Measurements from ENCODE around the gene INPP4B.
"Not testable (repeated sequence)": the region's sequence is repeated elsewhere in the genome, so short reads cannot be mapped to it uniquely, and the experiment has no call there.

INPP4B gene

GRCh38 chr4:142683997-142684396 lies 162.1 kb downstream of the INPP4B start:
- DNase-seq (ENCODE audit: low read depth) = no peak

- no peak for DNase-seq (ENCODE audit: low read depth)
These were observed 162.6 kb downstream of the INPP4B start for GRCh38 chr4:142683503-142683902.

DNA sequence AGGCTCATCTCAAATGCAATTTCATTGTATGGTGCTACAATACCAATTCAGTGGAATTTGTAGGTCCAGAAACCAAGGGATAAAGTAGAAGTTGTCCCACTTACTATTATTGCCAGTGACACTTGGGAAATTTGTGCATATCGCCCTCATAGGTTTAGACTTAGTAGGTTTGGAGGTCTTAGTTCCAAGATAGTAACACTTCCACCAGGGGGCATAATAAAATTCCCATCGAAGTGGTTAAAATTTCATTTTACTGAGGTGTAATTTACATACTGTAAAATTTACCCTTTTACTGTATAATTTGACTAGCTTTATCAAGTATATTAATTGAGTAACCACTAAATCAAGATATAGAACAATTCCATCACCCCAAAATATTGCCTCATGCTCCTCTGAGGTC lies 174.6 kb downstream of the INPP4B start:
- DNase-seq (ENCODE audit: low read depth) = no peak

DNA sequence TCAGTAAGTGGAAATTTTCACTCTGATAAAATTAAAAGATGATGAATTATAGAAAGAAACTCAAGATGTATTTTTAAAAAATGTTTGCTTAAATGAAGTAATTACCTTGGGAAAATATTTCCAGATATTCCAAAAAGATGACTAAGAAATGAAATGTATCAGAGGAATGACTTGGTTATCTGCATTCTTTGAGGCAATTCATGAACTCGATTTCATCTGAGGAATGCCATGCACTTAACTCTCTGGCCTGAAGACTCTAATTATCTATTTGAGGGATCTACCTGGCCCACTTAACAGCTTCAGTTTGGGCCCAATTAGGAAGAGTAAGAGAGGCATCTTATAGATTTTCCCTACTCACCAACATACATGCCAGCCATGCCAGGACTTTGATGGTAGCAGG lies 182.3 kb downstream of the INPP4B start:
- no peak for DNase-seq (ENCODE audit: low read depth)

DNA sequence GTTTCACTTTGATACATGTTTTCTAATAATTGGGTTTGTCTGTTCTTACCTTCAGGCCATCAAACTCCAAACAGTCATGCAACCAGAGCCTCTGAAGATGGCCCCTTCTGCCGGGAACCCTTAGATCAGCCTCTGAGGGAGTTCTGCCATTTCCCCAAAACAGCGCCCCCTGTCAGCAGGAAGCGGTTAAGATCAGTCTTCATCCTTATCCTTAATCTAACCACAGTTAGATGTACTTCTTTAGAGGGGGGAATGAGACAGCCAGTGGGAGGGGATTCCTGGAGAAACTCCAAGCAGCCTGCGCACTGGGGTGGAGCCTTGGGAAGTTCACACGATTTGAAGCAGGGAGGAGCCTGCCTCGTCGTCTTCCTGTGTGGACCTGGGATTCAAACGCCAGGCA lies 185.4 kb downstream of the INPP4B start:
- no peak for DNase-seq (ENCODE audit: low read depth)

GRCh38 chr4:142656178-142656577 lies 189.9 kb downstream of the INPP4B start:
- no peak for DNase-seq (ENCODE audit: low read depth)

- DNase-seq (ENCODE audit: low read depth) = no peak
These were observed 197.7 kb downstream of the INPP4B start for GRCh38 chr4:142648378-142648777.

GRCh38 chr4:142645475-142646108 lies 200.5 kb downstream of the INPP4B start:
- no peak for DNase-seq (ENCODE audit: low read depth)

- DNase-seq (ENCODE audit: low read depth) = not testable (repeated sequence)
These were observed 201.5 kb downstream of the INPP4B start for GRCh38 chr4:142644628-142645027.

GRCh38 chr4:142637614-142638013 lies 208.5 kb downstream of the INPP4B start:
- no peak for DNase-seq (ENCODE audit: low read depth)

- no peak for DNase-seq (ENCODE audit: low read depth)
These were observed 214.3 kb downstream of the INPP4B start for GRCh38 chr4:142631836-142632235.

GRCh38 chr4:142615324-142615665 lies 230.8 kb downstream of the INPP4B start:
- DNase-seq (ENCODE audit: low read depth) = no peak

GRCh38 chr4:142614621-142615323 lies 231.3 kb downstream of the INPP4B start:
- DNase-seq (ENCODE audit: low read depth) = no peak

DNA sequence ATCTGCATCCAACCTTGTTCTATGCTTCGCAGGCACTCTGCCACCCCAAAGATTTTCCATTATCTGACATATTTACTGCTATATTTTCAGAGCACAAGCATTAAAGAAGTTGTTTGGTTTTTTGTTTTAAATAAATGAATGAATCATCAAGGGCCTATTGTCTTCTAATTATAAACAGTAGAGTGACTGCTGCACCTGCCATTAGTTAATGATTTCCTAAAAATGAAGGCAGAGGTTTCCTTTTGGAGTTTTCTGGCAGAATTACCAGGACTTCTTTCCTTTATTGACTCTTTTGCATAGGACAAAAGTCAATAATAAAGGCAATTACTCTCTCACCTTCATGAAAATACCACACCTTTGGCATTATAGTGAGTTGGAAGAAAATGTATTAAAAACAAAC lies 238.1 kb downstream of the INPP4B start:
- DNase-seq (ENCODE audit: low read depth) = no peak

DNA sequence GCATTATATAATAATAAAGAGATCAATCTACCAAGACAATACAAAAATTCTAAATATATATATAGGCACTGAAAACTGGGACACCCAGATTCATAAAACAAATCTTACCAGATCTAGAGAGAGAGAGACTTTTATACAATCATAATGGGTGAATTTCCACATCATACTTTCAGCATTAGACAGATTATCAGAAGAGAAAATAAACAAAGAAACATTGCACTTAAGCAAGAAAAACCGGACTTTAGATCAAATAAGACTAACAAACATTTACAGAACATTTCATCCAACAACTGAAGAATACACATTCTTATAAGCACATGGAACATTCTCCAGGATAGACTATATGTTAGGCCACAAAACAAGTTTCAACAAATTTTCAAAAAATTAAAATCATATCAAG lies 245.1 kb downstream of the INPP4B start:
- no peak for DNase-seq (ENCODE audit: low read depth)

DNA sequence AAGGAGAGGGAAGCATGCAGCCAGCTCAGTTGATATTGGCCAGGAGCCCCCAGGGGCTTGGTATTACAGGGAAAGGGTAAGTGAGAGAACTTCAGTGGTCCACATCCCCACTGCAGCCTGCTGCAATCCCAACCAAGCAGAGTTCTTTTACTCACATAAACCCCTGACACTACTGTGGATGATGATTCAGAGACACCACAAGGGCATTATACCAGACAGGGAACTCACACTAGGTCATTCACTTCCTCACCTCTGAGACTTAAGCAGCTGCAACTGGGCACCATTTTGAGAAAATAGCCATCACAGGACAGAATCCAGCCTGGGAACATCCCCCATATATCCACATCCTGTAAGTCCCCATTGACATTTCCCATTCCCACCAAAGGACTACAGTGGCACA lies 248.0 kb downstream of the INPP4B start:
- DNase-seq (ENCODE audit: low read depth) = no peak

- DNase-seq (ENCODE audit: low read depth) = no peak
These were observed 249.5 kb downstream of the INPP4B start for GRCh38 chr4:142596595-142596994.

DNA sequence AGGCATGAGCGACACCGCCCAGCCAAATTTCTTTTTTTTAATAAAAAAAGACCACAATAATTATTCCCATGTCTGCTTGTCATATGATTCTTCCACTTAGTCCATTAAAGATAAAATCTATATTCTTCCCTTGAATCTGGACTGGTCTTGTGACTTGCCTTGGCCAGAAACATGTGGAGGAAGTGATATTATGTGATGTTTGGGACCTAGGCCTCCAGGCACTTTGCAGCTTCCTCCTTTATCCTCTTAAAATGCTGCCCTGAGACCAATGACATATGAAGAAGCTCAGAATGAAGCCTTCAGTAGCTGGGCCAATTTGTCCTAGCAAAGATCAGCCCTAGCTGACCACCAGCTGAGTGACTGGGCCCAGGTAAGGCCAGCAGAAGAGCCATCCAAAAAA lies 250.0 kb downstream of the INPP4B start:
- no peak for DNase-seq (ENCODE audit: low read depth)

DNA sequence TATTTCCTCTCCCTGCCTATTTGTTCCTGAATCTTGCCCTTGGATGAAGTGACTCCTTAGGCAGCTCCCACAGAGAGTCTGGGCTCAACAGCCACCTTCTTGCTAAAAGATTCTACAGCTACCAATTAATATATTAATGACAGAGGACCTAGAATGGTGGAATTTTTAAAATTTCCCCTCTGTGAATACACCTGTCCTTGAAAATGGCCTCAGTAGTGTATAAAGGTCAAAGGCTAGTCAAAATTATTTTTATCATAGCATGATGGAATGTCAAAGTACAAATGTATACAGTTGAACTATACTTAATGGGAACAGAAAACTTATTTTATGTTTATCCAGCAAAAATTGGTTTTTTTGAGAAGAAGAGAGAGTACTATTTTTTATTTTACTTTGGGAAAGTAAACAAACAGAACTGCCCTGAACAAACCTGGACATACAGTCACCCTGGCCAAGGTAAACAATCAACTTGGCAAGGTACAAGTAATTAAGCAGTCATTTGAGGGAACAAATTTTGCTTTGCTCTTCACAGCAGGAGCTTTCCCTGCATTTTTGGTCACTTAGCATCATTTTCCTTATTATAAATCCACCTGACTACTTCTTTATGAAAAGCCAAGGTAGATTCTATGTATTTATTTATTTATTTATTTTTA lies 250.8 kb downstream of the INPP4B start:
- DNase-seq (ENCODE audit: low read depth) = no peak

DNA sequence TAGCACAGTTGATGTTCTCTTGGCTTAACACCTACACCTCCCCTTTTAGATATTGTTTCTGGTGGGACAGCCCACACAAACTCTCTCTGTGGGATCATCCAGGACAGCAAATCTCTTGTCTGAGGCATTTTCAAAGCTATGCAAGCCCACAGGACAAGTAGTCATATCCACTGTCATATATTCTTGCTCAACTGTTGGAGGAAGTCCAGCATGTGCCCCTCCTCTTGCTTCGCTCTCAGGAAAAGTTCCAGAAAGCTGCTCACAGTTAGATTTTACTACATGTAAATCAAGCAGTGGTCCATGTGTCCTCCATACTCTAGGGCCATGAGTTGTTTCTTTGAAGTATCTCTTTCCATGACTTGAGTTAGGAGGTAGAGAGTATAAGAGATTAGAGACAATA lies 260.7 kb downstream of the INPP4B start:
- no peak for DNase-seq (ENCODE audit: low read depth)

DNA sequence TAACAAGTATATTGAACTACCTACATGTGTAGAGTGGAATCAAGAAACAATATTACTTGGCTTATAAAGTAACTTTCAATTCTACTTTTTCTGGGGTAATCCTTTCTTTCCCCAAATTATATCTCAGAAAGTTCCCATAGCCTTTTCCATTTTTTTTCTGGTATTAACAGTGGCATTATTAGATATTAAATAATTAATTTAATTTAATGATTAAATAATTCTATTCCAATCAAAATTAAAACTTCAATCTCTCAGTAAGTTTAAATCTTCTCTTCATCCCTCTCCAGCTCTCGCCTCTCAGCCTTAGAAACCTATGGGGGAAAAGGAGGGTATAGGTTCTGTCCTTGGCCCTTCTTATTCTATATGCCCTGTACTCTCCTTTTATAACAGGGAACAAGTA lies 262.4 kb downstream of the INPP4B start:
- DNase-seq (ENCODE audit: low read depth) = no peak

- DNase-seq (ENCODE audit: low read depth) = no peak
These were observed 263.8 kb downstream of the INPP4B start for GRCh38 chr4:142582340-142582739.

- DNase-seq (ENCODE audit: low read depth) = no peak
These were observed 264.2 kb downstream of the INPP4B start for GRCh38 chr4:142581881-142582280.

GRCh38 chr4:142579443-142579842 lies 266.7 kb downstream of the INPP4B start:
- no peak for DNase-seq (ENCODE audit: low read depth)
